Measurements from ENCODE around the gene STIMATE.

Gene STIMATE

GRCh38 chr3:52787672-52788625, 109.4 kb downstream of the STIMATE start:
- in situ Hi-C loops (cut with HindIII; ENCODE audit: low pct_ligation_motif_present, low pct_unique_long_range_greater_than_20kb, low sequenced_read_pairs): no loop called here
- DNase-seq: no peak

- in situ Hi-C loops (cut with HindIII; ENCODE audit: low pct_ligation_motif_present, low pct_unique_long_range_greater_than_20kb, low sequenced_read_pairs): no loop called here
- DNase-seq: no peak
Observed at GRCh38 chr3:52787246-52787645, 110.1 kb downstream of the STIMATE start.

All from ACHN (cell line).